OCI-LY7 (cell line): ENCODE data around the gene ZFP36L2. TPM values are rescaled to one million over a fixed set of nuclear protein-coding genes. Genes with fewer than 3 reads are reported as not detected.

ENCODE experiments used
- BruUV-seq: library from RNA; stranded (reverse); fragments of 400-500 nt; replicated peaks from 2 replicates; lab custom pipeline; 2021; lab: Mats Ljungman, UMichigan
- CTCF ChIA-PET: fragments of 300-600 bp; sonication (Branson Sonifier 250); formaldehyde crosslinking; loops from one replicate; lab custom pipeline; 2022; ENCODE audit warnings: antibody characterized with exemption; ENCODE audit not compliant: unreplicated experiment; lab: Charles Lee
- POLR2A ChIA-PET: fragments of 300-600 bp; sonication (Branson Sonifier 250); formaldehyde crosslinking; loops from one replicate; lab custom pipeline; 2022; ENCODE audit warnings: antibody characterized with exemption; lab: Charles Lee
- DNase-seq: peaks from one replicate; pipeline ENCODE4 v3.0.0-alpha.2; 2015; ENCODE audit warnings: low spot score
- H2AFZ ChIP-seq: fragments of 200-600 bp; sonication (generic), shearing (Covaris generic); 2 replicates; pipeline ENCODE4 v1.6.1; 2014; ENCODE audit warnings: mild to moderate bottlenecking, antibody characterized with exemption, low read length, moderate library complexity
- H3K27ac ChIP-seq: fragments of 200-600 bp; sonication (generic); 2 replicates; pipeline ENCODE4 v1.5.1; 2014; ENCODE audit warnings: mixed run types, low read depth, mild to moderate bottlenecking, moderate library complexity, low read length, inconsistent platforms; ENCODE audit not compliant: poor library complexity, severe bottlenecking
- H3K36me3 ChIP-seq: fragments of 200-600 bp; sonication (generic); 2 replicates; pipeline ENCODE4 v1.6.1; 2014; ENCODE audit warnings: mild to moderate bottlenecking, antibody characterized with exemption, low read length, moderate library complexity, mixed read lengths; ENCODE audit not compliant: insufficient read depth
- H3K4me1 ChIP-seq: fragments of 200-600 bp; sonication (generic); 2 replicates; pipeline ENCODE4 v1.5.1; 2014; ENCODE audit warnings: mild to moderate bottlenecking, low read length; ENCODE audit not compliant: insufficient read depth, poor library complexity, severe bottlenecking
- H3K4me2 ChIP-seq: fragments of 200-600 bp; sonication (generic); 2 replicates; pipeline ENCODE4 v1.6.1; 2014; ENCODE audit warnings: mild to moderate bottlenecking, low read length
- H3K4me3 ChIP-seq: fragments of 200-600 bp; sonication (generic); 2 replicates; pipeline ENCODE4 v1.5.1; 2014; ENCODE audit warnings: mild to moderate bottlenecking, low read depth, low read length; ENCODE audit not compliant: poor library complexity, severe bottlenecking
- H3K79me2 ChIP-seq: fragments of 200-600 bp; sonication (generic); 2 replicates; pipeline ENCODE4 v1.6.1; 2016; ENCODE audit warnings: low read depth, mild to moderate bottlenecking, low read length, moderate library complexity, mixed read lengths; ENCODE audit not compliant: insufficient read depth
- H3K9me2 ChIP-seq: fragments of 200-600 bp; sonication (generic); 2 replicates; pipeline ENCODE4 v1.6.1; 2016; ENCODE audit warnings: mild to moderate bottlenecking, low read length, mixed read lengths; ENCODE audit not compliant: insufficient read depth
- H3K9me3 ChIP-seq: fragments of 200-600 bp; sonication (generic); 2 replicates; pipeline ENCODE4 v1.6.1; 2014; ENCODE audit warnings: mild to moderate bottlenecking, mixed run types, low read length, mixed read lengths
- H4K20me1 ChIP-seq: fragments of 200-600 bp; sonication (generic); 2 replicates; pipeline ENCODE4 v1.6.1; 2014; ENCODE audit warnings: mild to moderate bottlenecking, antibody characterized with exemption, low read length, moderate library complexity, mixed read lengths; ENCODE audit not compliant: insufficient read depth
- EZH2phosphoT487 ChIP-seq: fragments of 200-600 bp; sonication (generic); IDR thresholded peaks from 2 replicates; pipeline ENCODE4 v1.6.1; 2018; ENCODE audit warnings: low read depth, borderline replicate concordance, mild to moderate bottlenecking, mixed run types, antibody characterized with exemption, low read length, moderate library complexity, mixed read lengths
- intact Hi-C: fragments of 100-400 bp; cut with micrococcal nuclease; formaldehyde crosslinking; loops from one replicate; pipeline ENCODE4 v1.10.0; 2022; ENCODE audit not compliant: unreplicated experiment
- total RNA-seq, 2 experiments: library from RNA; depleted of rRNA in 1 of 2; stranded (reverse); fragments of >200 nt in 1 of 2; shearing (Covaris generic) in 1 of 2; gene quantifications; 2 replicates each; pipeline ENCODE4 v1.2.3, GENCODE V29; 2014 to 2022
- TF ChIP-seq, protein P1 (sequence below): fragments of 200-600 bp; sonication (generic); conservative IDR thresholded peaks from 2 replicates; pipeline ENCODE4 v1.5.1; 2014; ENCODE audit warnings: mild to moderate bottlenecking, antibody characterized with exemption, low read length, moderate library complexity, mixed read lengths

Gene ZFP36L2
- total RNA-seq, 2 experiments from 2014 or later, result 6.8 to 37.2 TPM

DNA sequence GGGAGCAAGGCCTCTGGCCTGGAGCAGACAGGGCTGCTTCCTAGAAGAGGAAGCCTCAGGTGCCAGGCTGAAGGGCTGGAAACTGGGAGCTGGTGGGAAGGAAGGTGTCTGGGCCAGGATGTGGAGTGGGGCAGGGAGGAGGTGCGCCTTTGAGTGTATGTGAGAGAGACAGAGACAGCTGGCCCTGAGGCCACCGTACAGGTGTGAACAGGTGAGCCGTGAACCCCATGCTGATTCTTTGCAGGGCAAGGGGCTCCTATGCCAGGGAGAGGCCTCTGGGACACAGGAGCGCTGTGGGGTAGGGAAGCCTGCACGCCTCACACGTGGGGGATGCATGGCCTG, 16.3 kb downstream of the ZFP36L2 start:
- CTCF ChIA-PET, result no interaction called here

DNA sequence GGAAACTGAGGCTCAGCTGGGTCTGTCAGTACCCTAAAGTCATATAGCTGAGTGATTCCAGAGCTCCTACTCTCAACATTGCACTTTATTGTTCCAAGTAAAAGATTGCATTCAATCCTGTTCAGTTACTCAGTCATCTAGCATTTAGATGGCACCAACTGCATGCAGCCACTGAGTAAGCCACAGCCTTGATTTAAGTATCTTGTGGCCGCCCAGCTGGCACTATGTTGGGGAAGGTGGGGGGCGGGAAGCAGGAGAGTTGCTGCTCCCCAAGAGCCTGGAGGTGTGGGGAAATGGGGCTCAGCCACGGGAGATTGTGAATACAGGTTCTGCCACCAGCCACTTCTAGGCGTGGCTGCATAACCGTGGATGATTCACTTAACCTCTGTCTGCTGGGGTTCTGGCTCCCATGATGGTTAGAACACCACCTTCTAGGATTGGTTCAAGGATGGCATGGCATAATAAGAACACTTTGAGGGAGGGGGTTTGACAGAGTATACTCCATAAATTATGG, 17.1 kb downstream of the ZFP36L2 start:
- no peak for TF ChIP-seq EZH2phosphoT487
- Histone ChIP-seq H3K4me3 (no peak overlapping the region), H3K79me2 (no peaks in the 10 kb centered on the region), H4K20me1 (no peaks in the 10 kb centered on the region), H3K4me1 (peaks cover 5% of the 10 kb centered on the region), H3K9me2 (no peaks in the 10 kb centered on the region), H3K27ac (no peak overlapping the region), H3K9me3 (no peaks in the 10 kb centered on the region), H3K4me2 (no peak overlapping the region), H2AFZ (no peak overlapping the region), H3K36me3 (no peaks in the 10 kb centered on the region)
- ChIA-PET CTCF (no interaction called here), POLR2A (no interaction called here)
- DNase-seq, result no peak
- no TSS peak for BruUV-seq
- intact Hi-C loops, result no loop called here

More for the DNA sequence above, 16.3 kb downstream of the ZFP36L2 start:
- H3K9me3 ChIP-seq, result no peaks in the 10 kb centered on the region
- H3K27ac ChIP-seq, result no peak overlapping the region
- H2AFZ ChIP-seq, result no peak overlapping the region
- BruUV-seq, result no TSS peak
- no peaks in the 10 kb centered on the region for H3K36me3 ChIP-seq
- no peaks in the 10 kb centered on the region for H3K79me2 ChIP-seq
- intact Hi-C loops, result loop anchor here (10.0 kb wide), 1 partner anchor 645 kb away; the partner anchor contains the start of gene MTA3
- POLR2A ChIA-PET, result no interaction called here
- H3K4me2 ChIP-seq, result no peak overlapping the region
- no peaks in the 10 kb centered on the region for H4K20me1 ChIP-seq
- TF ChIP-seq, protein P1, sequence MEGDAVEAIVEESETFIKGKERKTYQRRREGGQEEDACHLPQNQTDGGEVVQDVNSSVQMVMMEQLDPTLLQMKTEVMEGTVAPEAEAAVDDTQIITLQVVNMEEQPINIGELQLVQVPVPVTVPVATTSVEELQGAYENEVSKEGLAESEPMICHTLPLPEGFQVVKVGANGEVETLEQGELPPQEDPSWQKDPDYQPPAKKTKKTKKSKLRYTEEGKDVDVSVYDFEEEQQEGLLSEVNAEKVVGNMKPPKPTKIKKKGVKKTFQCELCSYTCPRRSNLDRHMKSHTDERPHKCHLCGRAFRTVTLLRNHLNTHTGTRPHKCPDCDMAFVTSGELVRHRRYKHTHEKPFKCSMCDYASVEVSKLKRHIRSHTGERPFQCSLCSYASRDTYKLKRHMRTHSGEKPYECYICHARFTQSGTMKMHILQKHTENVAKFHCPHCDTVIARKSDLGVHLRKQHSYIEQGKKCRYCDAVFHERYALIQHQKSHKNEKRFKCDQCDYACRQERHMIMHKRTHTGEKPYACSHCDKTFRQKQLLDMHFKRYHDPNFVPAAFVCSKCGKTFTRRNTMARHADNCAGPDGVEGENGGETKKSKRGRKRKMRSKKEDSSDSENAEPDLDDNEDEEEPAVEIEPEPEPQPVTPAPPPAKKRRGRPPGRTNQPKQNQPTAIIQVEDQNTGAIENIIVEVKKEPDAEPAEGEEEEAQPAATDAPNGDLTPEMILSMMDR, result no peak
- TF ChIP-seq EZH2phosphoT487, result no peak
- no peak for DNase-seq
- peaks cover 5% of the 10 kb centered on the region for H3K4me1 ChIP-seq
- H3K9me2 ChIP-seq, result no peaks in the 10 kb centered on the region
- no peak overlapping the region for H3K4me3 ChIP-seq

- H2AFZ ChIP-seq, result no peak overlapping the region
- no peak overlapping the region for H3K4me2 ChIP-seq
- no peaks in the 10 kb centered on the region for H3K9me3 ChIP-seq
- H3K27ac ChIP-seq, result no peak overlapping the region
- no peak overlapping the region for H3K4me3 ChIP-seq
- no peaks in the 10 kb centered on the region for H4K20me1 ChIP-seq
- no peak for DNase-seq
- BruUV-seq, result no TSS peak
- no peaks in the 10 kb centered on the region for H3K79me2 ChIP-seq
- no peaks in the 10 kb centered on the region for H3K4me1 ChIP-seq
- POLR2A ChIA-PET, result interaction anchor here (0.5 to 1.1 kb wide), 3 partner anchors 10 to 377 kb away, joined by 3 to 5 read pairs (median 5); no protein-coding TSS in a partner anchor
- H3K9me2 ChIP-seq, result no peaks in the 10 kb centered on the region
- intact Hi-C loops, result no loop called here
- CTCF ChIA-PET, result no interaction called here
- no peak for TF ChIP-seq EZH2phosphoT487
- TF ChIP-seq, protein P1, result no peak
- no peaks in the 10 kb centered on the region for H3K36me3 ChIP-seq
These were observed 18.7 kb downstream of the ZFP36L2 start for GRCh38 chr2:43207553-43208300.
